NCI-H2081 (cell line): ENCODE results near the gene SMTNL1.

Experiments used
- DNase-seq, 2 experiments: peaks; one replicate each; lab custom pipeline; 2025; lab: John Stamatoyannopoulos, UW

SMTNL1 gene

GRCh38 chr11:57536947-57537619, at the start of gene SMTNL1:
Gene SMTNL1, plus strand, starts transcription at chr11:57537595. Its CDS starts 5,048 bp downstream, at chr11:57542643.
- DNase-seq, result no peak

- DNase-seq, result no peak
Observed at GRCh38 chr11:57487920-57488659, 49.3 kb upstream of the SMTNL1 start.

DNA sequence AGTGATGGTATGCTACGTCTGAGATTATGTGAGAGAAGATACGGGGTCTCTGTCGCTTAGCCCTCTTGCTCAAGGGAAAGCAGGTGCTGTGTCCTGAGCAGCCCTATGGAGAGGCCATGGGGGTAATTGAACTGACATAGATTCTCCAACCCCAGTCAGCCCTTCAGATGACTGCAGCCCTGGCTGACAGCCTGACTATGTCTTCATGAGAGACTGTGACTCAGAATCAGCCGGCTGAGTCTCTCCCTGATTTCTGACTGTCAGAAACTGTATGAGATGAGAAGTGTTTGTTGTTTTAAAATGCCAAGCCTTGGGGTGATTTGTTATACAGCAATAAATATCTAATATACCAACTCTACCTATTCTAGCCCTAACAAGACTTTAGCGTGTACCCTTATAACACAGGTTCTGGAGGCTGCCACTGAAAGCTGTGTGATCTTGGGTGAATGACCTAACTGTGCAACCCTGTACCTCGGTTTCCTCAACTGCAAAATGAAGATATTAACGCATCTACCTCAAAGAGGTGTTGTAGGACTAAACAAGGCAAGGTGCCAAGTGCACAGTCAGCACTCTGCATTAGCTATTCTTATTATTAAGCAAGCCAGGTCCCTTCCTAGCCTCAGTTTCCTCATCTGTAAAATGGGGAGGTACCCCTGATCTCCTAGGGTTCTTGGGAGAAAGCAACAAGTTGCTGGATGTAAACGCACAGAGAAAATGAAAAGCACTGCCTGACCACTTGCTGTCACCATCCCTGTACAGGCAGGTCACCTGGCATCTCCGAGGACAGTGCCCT, 46.7 kb upstream of the SMTNL1 start:
- no peak for DNase-seq

DNA sequence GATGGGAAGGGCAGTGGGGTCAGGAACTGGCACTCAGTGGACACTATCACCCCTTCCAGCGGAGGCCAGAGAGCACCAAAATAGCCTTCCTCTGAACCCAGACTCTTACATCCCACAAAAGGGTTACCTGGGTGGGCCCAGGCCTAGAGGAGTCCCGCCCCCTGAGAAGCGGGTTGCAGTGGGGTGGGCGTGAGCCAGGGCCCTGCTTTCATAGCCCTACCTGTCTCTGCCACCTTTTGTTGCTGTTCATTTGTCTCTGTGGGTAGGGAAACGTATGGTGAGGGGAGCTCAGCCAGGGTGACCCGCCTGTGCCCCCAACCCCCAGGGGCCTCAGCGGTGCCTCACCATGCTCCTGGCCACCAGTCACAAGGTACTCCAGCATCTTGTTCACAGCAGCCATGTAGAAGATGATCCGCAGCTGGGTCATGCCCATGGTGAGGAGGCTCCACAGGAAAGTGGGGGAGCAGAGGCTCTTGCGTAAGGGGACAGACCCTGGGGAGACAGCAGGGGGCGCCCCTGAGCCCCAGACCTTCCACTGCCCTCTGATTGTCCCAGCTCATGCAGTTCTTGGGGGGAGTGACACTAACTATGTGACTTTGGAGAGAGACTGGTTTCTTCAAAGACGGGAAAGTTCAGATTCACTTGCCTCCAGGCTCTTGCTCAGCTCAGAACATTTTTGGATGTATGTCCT, 45.9 kb upstream of the SMTNL1 start:
- DNase-seq, result peak in 1 of 2 experiments; percentile 4

DNA sequence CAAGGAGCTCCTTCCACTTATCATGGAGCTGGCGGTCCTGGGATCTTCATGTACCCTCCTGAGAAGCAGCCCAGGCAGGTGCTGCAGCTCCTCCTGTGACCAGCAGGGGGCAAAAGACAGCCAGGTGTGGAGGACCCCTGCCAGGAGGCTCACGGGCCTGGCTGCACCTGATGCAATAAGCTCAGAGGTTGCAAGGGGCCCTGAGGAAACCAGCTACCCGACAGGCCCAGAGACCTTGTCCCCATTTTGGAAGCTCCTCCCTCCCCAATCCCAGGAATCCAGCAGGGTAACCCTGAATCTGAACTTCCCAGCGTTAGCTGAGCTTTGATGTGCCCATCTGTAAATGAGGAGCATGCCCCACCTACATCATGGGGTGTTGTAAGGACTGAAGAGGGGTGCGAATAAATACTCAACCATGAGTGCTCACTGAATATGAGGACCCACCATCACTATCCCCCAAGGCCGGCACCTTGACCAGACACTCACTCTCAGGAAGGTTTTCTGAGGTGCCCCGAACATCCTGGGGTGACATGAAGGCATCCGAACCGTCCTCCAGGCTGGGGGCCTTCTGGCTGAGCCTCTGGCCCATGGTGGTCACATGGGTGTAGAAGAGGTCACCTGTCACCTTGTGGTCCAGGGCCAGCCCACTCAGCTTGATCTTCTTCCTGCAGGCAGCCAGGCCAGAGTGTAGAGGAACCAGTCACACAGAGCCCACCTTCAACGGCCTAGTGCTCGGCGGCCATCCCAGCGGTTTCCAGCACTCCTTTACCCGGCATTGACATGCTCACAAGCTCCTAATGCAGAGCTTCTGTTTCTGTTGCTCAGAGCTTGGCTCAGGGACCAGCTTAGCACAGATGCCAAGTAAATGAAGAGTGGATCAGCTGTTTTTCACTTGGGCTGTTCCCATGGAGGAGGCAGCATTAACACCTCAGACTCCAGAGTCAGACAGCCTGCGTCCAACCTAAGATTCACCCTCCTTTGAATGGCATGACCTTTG, 43.6 kb upstream of the SMTNL1 start:
- peak; percentile 38 to 48 for DNase-seq

DNA sequence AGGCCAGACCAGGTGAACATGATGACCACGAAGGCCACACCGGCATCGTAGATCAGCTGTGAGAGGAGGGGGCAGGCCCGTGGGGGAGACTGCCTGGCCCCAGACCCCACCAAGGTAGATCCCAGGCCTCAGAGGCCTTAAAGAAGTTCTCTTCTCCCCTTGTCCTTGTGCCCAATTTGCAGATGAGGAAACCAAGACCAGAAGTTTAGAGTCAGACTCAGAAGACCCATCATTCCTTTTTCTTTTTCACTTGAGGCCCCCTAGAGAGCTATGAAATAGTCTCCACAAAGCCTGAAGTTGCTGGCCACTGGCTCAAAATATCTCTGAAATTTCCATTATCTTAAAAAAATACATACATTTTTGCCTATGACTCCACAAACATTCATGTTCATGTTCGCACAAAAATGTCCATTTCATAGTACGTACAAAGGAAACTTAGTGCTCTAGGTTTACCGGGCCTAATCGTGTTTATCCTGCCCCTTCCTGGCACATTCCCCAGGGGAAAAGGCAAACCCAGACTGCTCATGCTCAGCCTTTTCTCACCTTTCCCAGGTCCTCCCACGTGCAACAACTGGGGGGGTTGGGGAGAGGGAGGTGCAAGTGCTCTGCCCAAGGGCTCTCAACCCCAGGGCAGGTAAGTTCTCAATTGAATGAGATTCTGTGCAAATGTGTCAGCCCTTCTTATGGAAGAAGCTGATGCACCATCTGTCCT, 41.1 kb upstream of the SMTNL1 start:
- no peak for DNase-seq

- DNase-seq, result no peak
Observed at GRCh38 chr11:57497303-57498247, 39.8 kb upstream of the SMTNL1 start.

GRCh38 chr11:57498540-57498939, 38.9 kb upstream of the SMTNL1 start:
- no peak for DNase-seq

- DNase-seq, result no peak
Observed at GRCh38 chr11:57499413-57499982, 37.9 kb upstream of the SMTNL1 start.

- no peak for DNase-seq
Observed at GRCh38 chr11:57499983-57500461, 37.4 kb upstream of the SMTNL1 start.

- DNase-seq, result no peak
Observed at GRCh38 chr11:57500515-57500914, 36.9 kb upstream of the SMTNL1 start.

DNA sequence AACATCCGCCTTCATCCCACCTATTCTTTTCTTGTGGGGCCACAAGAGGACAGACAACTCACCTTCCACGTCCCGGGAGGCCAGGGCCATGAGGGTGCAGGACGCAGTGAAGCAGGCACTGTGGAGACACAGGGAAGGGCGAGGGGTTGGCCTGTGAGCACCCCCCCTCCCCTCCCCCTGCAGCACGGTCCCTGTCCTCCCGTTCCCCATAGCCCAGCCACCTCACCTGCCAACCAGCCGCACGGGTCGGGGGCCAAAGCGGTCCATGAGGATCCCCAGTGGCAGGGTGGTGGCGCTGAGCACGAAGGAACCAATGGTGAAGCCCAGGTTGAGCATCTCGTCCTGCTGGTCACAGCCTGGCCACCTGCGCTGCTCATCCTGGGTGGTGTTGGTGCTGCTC, 36.5 kb upstream of the SMTNL1 start:
- DNase-seq, result no peak

DNA sequence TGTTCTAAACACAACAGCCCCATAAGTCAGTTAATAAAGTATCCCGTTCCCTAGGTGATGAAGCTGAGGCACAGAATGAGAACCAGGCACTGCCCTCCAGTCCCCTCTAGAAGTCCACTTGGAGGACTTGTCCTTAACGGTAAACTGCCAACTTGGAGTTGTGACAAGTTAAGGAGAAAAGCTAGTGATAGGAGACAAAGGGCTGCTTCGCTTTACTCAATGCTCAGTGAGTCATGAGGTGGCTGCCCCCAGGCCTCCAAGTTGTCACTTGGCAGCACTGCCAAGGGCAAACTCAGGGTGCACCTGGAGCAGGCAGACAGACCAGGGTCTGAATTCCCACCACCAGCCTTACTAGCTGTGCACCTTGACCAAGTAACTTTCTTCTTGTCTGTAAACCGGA, 35.4 kb upstream of the SMTNL1 start:
- no peak for DNase-seq

- DNase-seq, result no peak
Observed at GRCh38 chr11:57502376-57502775, 35.0 kb upstream of the SMTNL1 start.

DNA sequence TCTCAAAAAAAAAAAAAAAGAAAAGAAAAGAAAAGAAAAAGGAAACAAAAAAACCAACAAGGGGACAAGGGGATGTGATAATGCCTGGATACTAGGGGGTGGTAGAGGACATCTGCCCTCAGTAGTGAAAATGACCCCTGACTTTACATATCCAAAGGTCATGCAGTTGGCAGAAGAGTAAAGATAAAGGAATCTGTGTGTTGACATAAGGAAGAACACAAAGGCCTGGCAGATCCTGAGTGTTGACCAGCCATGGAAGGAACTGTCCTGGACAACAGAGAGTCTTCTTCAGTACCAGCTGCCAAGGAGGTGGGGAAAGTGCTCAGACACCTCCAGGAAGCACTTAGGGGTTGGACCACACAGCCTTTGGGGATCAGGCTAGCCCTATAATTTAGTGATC, 34.5 kb upstream of the SMTNL1 start:
- no peak for DNase-seq

GRCh38 chr11:57504511-57504910, 32.9 kb upstream of the SMTNL1 start:
- DNase-seq, result no peak

DNA sequence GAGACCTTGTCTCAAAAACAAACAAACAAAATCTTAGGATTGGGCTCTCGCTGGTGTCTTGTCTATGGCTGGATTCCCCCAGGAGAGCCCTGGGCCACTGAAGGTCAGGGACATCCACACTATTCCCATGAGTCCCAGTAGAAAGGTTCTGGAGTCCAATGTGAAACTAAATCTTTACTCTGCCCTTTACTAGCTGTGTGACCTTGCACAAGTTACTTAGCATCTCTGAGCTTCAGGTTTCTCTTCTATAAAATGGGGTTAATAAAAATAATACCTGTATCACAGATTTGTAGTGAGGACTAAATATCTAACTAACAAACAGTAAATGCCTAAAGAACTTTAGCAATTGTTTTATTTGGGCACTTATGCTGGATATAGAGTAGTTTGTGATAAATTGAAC, 30.9 kb upstream of the SMTNL1 start:
- DNase-seq, result no peak

DNA sequence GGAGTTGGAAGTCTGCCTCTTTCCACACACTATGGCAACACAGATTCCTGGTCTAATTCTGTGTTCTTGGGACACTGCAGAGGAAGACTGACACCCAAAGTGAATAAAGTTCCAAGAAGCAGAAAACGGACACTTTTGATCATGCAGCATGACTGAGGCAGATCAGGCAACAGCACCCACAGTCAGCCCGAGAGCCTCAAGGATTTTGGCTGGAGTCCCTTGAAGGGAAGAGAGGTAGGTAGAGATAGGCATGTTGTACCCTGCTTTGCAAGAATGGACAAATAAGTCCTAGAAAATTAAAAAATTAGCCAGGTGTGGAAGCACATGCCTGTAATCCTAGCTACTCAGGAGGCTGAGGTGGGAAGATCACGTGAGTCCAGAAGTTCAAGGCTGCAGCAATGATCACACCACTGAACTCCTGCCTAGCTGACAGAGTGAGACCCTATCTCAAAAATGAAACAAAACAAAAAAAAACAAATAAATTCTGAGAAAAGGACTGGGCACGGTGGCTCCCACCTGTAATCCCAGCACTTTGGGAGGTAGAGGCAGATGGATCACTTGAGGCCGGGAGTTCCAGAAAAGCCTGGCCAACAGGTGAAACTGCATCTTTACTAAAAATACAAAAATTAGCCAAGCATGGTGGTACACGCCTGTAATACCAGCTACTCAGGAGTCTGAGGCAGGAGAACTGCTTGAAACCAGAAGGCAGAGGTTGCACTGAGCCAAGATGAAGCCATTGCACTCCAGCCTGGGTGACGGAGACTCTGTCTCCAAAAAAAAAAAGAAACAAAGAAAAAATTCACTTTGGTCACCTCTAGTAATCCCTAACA, 28.8 kb upstream of the SMTNL1 start:
- no peak for DNase-seq
